Measurements from ENCODE around the gene NINJ2.
A peak's percentile ranks its signal among the peaks of the same experiment; 100 is the strongest.

Gene NINJ2

DNA sequence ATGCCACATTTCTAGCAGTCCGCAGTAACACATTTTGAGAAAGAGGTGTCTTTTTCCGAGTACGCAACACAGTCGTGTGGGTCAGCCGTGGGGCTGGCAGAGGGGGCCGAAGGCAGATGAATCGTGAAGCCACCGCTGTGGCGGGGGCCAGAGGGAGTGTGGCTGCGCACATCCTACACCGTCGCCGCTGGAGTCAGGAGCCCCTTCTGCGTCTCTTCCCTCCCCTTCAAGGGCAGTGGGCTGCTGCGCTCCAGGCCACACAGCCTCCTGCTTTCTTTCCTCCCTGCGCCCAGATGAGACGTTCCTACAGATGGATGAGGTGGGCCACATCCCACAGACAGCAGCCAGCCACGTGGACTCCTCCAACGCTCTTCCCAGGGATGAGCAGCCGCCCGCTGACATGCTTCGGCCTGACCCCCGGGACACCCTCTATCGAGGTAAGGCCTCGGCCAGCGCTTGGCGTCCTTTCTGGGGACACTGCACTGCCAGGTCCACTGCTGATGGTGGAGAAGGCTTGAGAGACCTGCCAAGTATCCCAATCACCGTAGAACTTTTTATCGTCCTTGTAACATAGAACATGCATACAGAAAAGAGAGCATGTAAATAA is 113.7 kb downstream of the NINJ2 start:
- no peak for DNase-seq (ENCODE audit: low read depth in 2 of 2)

DNA sequence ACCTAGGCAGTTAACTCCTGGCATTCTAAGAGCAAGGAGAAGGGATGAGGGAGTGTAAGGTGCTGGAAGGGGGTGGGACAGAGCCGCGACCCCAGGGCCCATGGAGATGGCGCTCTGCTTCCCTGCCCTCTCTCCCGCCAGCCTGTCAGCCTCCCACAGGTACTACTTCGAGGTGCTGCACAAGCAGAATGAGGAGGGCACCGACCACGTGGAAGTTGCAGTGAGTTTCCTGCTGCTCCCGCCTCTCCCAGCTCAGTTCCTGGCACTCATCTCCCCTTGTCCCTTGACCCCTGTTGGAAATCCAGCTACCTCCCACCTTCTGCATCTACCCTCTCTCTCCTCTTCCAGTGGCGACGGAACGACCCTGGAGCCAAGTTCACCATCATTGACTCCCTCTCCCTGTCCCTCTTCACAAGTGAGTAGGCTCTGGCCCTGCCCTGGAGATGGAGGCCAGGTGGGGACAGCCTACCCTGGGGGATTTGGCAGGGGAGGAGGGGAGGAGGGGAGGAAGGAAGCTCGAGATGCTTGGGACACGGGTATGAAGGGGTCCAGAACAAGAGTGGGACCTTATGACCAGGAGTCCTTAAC is 115.3 kb downstream of the NINJ2 start:
- DNase-seq (ENCODE audit: low read depth in 2 of 2): no peak

DNA sequence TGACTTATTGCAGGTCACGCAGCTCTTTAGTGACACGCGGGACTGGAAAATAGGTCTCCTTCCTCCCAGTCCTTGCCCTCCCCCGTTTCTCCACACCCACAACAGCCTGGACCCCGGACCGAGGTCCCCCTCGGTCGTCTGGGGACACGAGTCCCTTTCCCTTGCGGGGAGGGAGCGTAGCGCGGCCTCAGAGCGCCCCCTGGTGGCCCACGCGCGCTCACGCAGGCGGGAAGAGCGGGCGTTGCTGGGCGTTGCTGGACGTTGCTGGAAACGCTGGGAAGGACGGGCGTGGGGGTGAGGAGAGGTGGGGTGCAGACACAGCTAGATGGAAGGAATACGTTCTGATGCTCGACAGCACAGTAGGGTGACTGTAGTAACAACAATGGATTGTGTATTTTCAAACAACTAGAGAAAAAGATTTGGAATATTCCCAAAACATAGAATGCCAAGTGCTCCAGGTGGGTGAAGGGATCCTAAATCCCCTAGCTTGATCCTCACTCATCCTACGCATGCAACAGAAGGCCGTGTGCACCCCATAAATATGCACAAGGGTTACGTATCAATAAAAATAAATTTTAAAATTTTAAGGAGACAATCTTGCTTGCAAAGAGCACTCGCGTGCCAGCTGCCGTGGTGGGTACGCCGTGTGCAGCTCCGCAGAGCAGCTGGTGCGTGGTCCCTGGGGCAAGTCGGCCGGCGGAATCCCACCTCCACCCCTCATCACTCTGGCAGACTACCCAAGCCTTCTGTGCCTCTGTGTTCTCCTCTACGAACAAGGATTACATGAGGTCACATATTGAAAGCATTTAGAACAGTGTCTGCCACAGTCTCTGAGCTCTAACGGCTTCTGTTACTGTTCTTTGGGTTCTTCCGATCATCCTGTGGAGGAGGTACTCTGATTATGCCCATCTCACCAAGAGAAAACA is 116.1 kb downstream of the NINJ2 start:
- peak; percentile 58 to 78 for DNase-seq (ENCODE audit: low read depth in 2 of 2)

- DNase-seq (ENCODE audit: low read depth in 2 of 2): no peak
Observed at GRCh38 chr12:546265-546919, 116.9 kb downstream of the NINJ2 start.

DNA sequence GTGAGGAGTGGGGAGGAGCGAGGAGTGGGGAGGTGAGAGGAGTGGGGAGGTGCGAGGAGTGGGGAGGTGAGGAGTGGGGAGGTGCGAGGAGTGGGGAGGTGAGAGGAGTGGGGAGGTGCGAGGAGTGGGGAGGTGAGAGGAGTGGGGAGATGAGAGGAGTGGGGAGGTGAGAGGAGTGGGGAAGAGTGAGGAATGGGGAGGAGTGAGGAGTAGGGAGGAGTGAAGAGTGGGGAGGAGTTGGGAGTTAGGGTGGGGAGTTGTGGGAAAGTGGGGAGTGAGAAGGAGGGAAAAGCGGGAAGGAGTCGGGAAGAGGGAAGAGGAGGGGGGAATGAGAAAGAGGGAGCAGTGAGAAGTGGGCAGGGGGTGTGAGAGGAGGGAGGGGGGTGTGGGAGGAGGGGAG is 117.4 kb downstream of the NINJ2 start:
- DNase-seq (ENCODE audit: low read depth in 2 of 2): no peak

- DNase-seq (ENCODE audit: low read depth in 2 of 2): no peak
Observed at GRCh38 chr12:544941-545635, 118.2 kb downstream of the NINJ2 start.

- no peak for DNase-seq (ENCODE audit: low read depth in 2 of 2)
Observed at GRCh38 chr12:544142-544541, 119.1 kb downstream of the NINJ2 start.

- no peak for DNase-seq (ENCODE audit: low read depth in 2 of 2)
Observed at GRCh38 chr12:543114-543451, 120.2 kb downstream of the NINJ2 start.

DNA sequence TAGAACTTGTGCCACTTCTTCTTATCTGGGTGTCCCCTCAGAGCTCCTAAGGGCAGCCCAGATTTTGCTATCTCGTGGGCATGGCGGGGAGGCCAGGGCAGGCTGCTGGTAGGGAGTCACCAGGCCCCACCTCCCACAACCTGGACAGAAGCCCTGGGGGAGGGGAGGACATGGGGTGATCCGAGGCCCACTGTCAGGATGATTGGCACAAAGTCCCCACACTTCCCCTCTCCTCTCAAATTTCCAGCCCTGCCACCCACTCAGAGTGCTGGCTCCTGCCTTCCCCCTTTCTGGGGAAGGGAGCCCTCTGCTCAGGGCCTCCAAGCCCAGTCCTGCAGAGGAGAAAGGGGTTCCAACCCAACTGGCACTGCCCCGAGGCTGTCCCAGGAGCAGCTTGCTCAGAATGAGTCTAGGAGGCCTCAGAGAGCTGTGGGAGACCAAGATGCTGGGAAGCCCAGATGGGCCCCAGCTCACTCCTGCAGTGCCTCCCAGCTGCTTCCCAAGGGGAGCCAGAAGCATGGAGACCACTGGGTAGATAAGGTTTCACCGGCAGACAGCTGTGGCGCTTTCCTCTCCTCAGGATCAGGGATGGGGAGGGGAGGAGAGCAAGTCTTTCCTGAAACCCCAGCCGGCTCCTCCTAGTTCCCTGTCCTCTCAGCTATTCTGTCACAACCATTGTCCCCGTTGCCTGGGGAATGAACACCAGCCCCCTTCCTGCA is 120.7 kb downstream of the NINJ2 start:
- no peak for DNase-seq (ENCODE audit: low read depth in 2 of 2)

DNA sequence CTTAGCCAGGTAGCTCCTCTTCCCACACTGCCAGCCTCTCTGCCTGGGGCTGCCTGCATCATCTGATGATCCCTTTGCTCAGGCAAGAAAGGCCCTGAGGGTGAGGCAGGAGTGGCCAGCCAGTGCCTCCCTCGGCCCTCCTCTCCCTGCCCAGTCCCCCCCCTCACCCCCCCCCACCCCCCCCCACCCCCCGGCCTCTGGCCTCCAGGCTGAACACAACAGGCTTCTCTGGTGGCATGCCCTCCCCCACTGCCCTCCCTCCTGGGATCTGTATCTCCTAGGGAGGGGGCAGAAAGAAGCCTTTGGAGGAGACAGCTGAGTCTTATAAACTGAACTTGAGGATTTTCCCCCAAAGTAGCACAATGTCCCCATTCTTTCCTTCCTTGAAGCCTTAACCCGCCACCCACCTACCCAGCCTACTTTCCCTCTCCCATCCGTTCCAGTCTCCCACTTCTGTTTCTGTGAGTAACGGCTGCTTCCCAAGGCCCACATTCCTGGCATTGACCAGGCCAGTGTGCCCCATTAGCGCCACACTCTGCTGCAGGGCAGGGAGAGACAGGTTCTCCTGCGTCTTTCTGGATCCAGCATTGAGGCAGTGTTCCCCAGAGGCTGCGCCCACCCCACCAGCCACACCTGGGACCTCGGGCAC is 121.4 kb downstream of the NINJ2 start:
- DNase-seq (ENCODE audit: low read depth in 2 of 2): no peak

DNA sequence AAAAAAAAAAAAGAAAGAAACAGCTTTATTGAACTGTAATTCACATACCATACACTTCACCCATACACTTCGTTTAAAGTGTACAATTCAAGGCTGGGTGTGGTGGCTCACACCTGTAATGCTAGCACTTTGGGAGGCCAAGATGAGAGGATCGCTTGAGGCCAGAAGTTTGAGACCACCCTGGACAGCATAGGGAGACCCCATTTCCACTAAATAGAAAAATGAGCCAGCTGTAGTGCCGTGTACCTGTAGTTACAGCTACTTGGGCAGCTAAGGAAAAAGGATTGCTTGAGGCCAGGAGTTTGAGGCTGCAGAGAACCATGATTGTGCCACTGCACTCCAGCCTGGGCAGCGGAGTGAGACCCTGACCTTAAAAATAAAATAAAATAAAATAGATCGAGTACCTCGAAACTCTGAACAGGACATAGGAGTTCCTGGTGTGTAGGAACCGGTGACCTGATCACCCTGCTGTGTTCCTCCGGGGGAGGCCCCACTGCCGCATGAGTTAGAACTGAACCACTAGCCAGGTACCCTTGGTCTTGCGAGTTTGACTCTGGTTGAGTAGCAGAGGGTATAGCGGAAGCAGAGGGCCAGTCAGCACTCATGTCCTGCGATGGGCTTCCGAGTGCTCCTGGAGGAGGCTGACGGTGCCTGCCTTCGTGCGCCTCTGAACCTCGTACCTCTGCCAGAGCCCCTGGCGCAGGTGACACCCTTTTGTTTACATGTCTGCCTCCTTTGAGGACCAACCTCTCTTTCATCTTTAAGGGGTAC is 123.5 kb downstream of the NINJ2 start:
- DNase-seq (ENCODE audit: low read depth in 2 of 2): no peak

- DNase-seq (ENCODE audit: low read depth in 2 of 2): no peak
Observed at GRCh38 chr12:538731-539539, 124.3 kb downstream of the NINJ2 start.

DNA sequence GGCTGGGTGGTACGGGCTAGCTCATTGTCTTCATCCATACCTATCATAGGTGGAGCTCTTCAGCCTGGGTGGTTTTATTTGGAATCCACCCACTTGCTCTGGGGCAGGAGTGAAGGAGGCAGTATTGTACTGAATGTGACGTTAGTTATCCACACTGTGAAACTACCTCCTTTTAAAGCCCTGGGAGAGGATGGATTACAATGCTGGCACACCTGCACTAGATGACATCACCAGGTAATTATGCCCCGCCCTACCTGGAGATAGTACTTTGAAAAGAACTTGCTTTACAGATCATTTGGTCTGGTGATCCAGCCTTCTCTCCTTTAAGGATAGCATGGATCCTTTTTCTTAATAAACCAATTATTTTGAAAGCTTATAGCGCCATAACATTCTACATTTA is 125.5 kb downstream of the NINJ2 start:
- no peak for DNase-seq (ENCODE audit: low read depth in 2 of 2)

DNA sequence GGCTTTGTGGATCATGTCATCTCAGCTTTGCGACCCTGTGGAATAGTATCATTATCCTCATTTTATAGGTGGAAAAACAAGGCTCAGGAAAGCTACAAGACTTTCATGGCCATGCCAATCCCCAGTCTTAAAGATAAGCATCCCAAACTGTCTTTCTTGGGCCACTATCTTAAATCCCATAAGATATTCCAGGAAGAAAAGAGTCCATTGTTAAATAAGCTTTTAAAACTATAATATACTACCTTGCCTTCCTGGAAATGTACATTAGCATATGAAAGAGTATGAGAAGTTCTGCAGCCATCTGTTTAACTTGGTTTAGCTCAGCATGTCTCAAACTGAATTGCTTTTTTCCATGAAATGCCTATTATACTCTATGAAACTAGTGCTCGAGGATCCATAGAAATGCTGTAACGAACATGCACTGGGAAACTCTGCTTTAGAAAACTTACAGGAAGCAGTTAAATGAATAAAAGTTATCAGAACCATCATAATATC is 126.4 kb downstream of the NINJ2 start:
- DNase-seq (ENCODE audit: low read depth in 2 of 2): no peak

- DNase-seq (ENCODE audit: low read depth in 2 of 2): no peak
Observed at GRCh38 chr12:535396-535795, 127.8 kb downstream of the NINJ2 start.

DNA sequence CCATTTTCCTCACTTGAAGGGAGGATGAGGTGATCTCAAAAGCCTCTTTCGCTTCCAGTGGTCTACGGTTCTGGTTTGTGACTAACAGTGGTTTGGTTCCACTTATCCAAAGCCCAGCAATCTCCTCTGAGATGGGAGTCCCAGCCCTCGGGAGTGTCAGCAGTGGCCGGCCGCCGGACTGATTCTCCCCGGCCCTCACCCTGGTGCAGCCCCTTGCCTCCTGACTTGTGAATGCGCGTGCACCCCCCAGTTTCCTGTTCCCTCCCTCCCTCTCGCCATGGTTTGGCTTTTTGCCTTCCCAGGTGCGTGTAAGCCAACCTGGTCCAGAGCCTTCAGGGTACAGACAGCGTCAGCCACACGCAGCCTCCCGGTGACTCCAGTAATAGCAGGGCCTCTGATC is 129.0 kb downstream of the NINJ2 start:
- DNase-seq (ENCODE audit: low read depth in 2 of 2): no peak

- DNase-seq (ENCODE audit: low read depth in 2 of 2): no peak
Observed at GRCh38 chr12:533718-534117, 129.5 kb downstream of the NINJ2 start.

GRCh38 chr12:532908-533565 is 130.2 kb downstream of the NINJ2 start:
- DNase-seq (ENCODE audit: low read depth in 2 of 2): no peak

Data from stimulated activated CD4-positive, alpha-beta T cell treated with anti-CD3 and anti-CD28 coated beads, Interleukin-4, amount 100 ng/mL, for 48 hours (primary cell).